ENCODE measurements around the gene RPS15. TPM values are rescaled to one million over a fixed set of nuclear protein-coding genes. Genes with fewer than 3 reads are reported as not detected.

Gene RPS15
- total and polyA plus RNA-seq, 2 donors = 789 to 3,095 TPM

GRCh38 chr19:1407528-1408299 lies 30.5 kb upstream of the RPS15 start, which contains the start of gene DAZAP1:
Gene DAZAP1, plus strand, starts transcription at chr19:1407586. Its CDS starts 188 bp downstream, at chr19:1407774.
- H3K4me3 ChIP-seq (ENCODE audit: low read length in 2 of 2) = peak within 1 kb of the TSS; percentile 90 to 95
- H3K36me3 ChIP-seq (ENCODE audit: control insufficient read depth in 2 of 2, insufficient read depth in 2 of 2, low read length in 1 of 2) = peaks cover 14 to 30% of the 10 kb centered on the region in 2 donors
- peaks cover 14 to 38% of the 10 kb centered on the region in 2 donors for H3K4me1 ChIP-seq (ENCODE audit: control insufficient read depth in 2 of 2, insufficient read depth in 2 of 2, low read length in 2 of 2)
- H3K27ac ChIP-seq (ENCODE audit: low read depth in 1 of 2, low read length in 1 of 2) = peak within 1 kb of the TSS; percentile 76 to 90
- DNase-seq (ENCODE audit: low read depth in 6 of 9, low spot score in 9 of 9) = peak in 2 of 9 donors; percentile 33 to 35
- WGBS = under 1% methylated on average over 121 of the region's 121 CpGs
- H3K27me3 ChIP-seq (ENCODE audit: control insufficient read depth in 2 of 2, insufficient read depth in 1 of 2, low read length in 1 of 2) = peaks cover 4 to 9% of the 10 kb centered on the region in 2 donors
- H3K9me3 ChIP-seq (ENCODE audit: control insufficient read depth in 2 of 2, insufficient read depth in 1 of 2, low read length in 1 of 2) = peaks cover 0 to under 1% of the 10 kb centered on the region in 2 donors

- Histone ChIP-seq H3K36me3 (ENCODE audit: control insufficient read depth in 2 of 2, insufficient read depth in 2 of 2, low read length in 1 of 2) (peaks cover 22 to 38% of the 10 kb centered on the region in 2 donors), H3K4me3 (ENCODE audit: low read length in 2 of 2) (peak overlapping the region; percentile 90 to 95), H3K27me3 (ENCODE audit: control insufficient read depth in 2 of 2, insufficient read depth in 1 of 2, low read length in 1 of 2) (peaks cover 0 to under 1% of the 10 kb centered on the region in 2 donors), H3K4me1 (ENCODE audit: control insufficient read depth in 2 of 2, insufficient read depth in 2 of 2, low read length in 2 of 2) (peaks cover 14 to 39% of the 10 kb centered on the region in 2 donors), H3K9me3 (ENCODE audit: control insufficient read depth in 2 of 2, insufficient read depth in 1 of 2, low read length in 1 of 2) (no peaks in the 10 kb centered on the region), H3K27ac (ENCODE audit: low read depth in 1 of 2, low read length in 1 of 2) (peak overlapping the region; percentile 75 to 90)
- under 1% methylated on average over 68 of the region's 69 CpGs for WGBS
- DNase-seq (ENCODE audit: low read depth in 6 of 9, low spot score in 9 of 9) = peak in 4 of 9 donors; percentile 26 to 53 (median 43)
These were observed 29.6 kb upstream of the RPS15 start for GRCh38 chr19:1408300-1409203.

- H3K9me3 ChIP-seq (ENCODE audit: control insufficient read depth in 2 of 2, insufficient read depth in 1 of 2, low read length in 1 of 2) = no peaks in the 10 kb centered on the region
- H3K4me1 ChIP-seq (ENCODE audit: control insufficient read depth in 2 of 2, insufficient read depth in 2 of 2, low read length in 2 of 2) = peaks cover 14 to 39% of the 10 kb centered on the region in 2 donors
- H3K27me3 ChIP-seq (ENCODE audit: control insufficient read depth in 2 of 2, insufficient read depth in 1 of 2, low read length in 1 of 2) = no peaks in the 10 kb centered on the region
- H3K27ac ChIP-seq (ENCODE audit: low read depth in 1 of 2, low read length in 1 of 2) = peak overlapping the region in 1 of 2 donors; percentile 75
- no peak for DNase-seq (ENCODE audit: low read depth in 6 of 9, low spot score in 9 of 9)
- peaks cover 23 to 41% of the 10 kb centered on the region in 2 donors for H3K36me3 ChIP-seq (ENCODE audit: control insufficient read depth in 2 of 2, insufficient read depth in 2 of 2, low read length in 1 of 2)
- 84% methylated on average over 33 of the region's 33 CpGs for whole genome bisulfite sequencing
- H3K4me3 ChIP-seq (ENCODE audit: low read length in 2 of 2) = peak overlapping the region; percentile 90 to 95
These were observed 28.8 kb upstream of the RPS15 start for GRCh38 chr19:1409204-1410005.

GRCh38 chr19:1410136-1410786 lies 27.9 kb upstream of the RPS15 start:
- WGBS = 94% methylated on average over 23 of the region's 23 CpGs
- no peak overlapping the region for H3K27ac ChIP-seq (ENCODE audit: low read depth in 1 of 2, low read length in 1 of 2)
- no peak for DNase-seq (ENCODE audit: low read depth in 6 of 9, low spot score in 9 of 9)
- peaks cover 14 to 43% of the 10 kb centered on the region in 2 donors for H3K4me1 ChIP-seq (ENCODE audit: control insufficient read depth in 2 of 2, insufficient read depth in 2 of 2, low read length in 2 of 2)
- H3K4me3 ChIP-seq (ENCODE audit: low read length in 2 of 2) = no peak overlapping the region
- no peaks in the 10 kb centered on the region for H3K27me3 ChIP-seq (ENCODE audit: control insufficient read depth in 2 of 2, insufficient read depth in 1 of 2, low read length in 1 of 2)
- H3K36me3 ChIP-seq (ENCODE audit: control insufficient read depth in 2 of 2, insufficient read depth in 2 of 2, low read length in 1 of 2) = peaks cover 23 to 44% of the 10 kb centered on the region in 2 donors
- H3K9me3 ChIP-seq (ENCODE audit: control insufficient read depth in 2 of 2, insufficient read depth in 1 of 2, low read length in 1 of 2) = no peaks in the 10 kb centered on the region

GRCh38 chr19:1410789-1411188 lies 27.4 kb upstream of the RPS15 start:
- peaks cover 14 to 48% of the 10 kb centered on the region in 2 donors for H3K4me1 ChIP-seq (ENCODE audit: control insufficient read depth in 2 of 2, insufficient read depth in 2 of 2, low read length in 2 of 2)
- no peak overlapping the region for H3K4me3 ChIP-seq (ENCODE audit: low read length in 2 of 2)
- 94% methylated on average over 9 of the region's 9 CpGs for WGBS
- DNase-seq (ENCODE audit: low read depth in 6 of 9, low spot score in 9 of 9) = no peak
- H3K27me3 ChIP-seq (ENCODE audit: control insufficient read depth in 2 of 2, insufficient read depth in 1 of 2, low read length in 1 of 2) = no peaks in the 10 kb centered on the region
- no peaks in the 10 kb centered on the region for H3K9me3 ChIP-seq (ENCODE audit: control insufficient read depth in 2 of 2, insufficient read depth in 1 of 2, low read length in 1 of 2)
- H3K36me3 ChIP-seq (ENCODE audit: control insufficient read depth in 2 of 2, insufficient read depth in 2 of 2, low read length in 1 of 2) = peaks cover 23 to 46% of the 10 kb centered on the region in 2 donors
- H3K27ac ChIP-seq (ENCODE audit: low read depth in 1 of 2, low read length in 1 of 2) = no peak overlapping the region

GRCh38 chr19:1411255-1412191 lies 26.7 kb upstream of the RPS15 start:
- H3K4me1 ChIP-seq (ENCODE audit: control insufficient read depth in 2 of 2, insufficient read depth in 2 of 2, low read length in 2 of 2) = peaks cover 14 to 51% of the 10 kb centered on the region in 2 donors
- no peak overlapping the region for H3K27ac ChIP-seq (ENCODE audit: low read depth in 1 of 2, low read length in 1 of 2)
- WGBS = 94% methylated on average over 29 of the region's 29 CpGs
- H3K36me3 ChIP-seq (ENCODE audit: control insufficient read depth in 2 of 2, insufficient read depth in 2 of 2, low read length in 1 of 2) = peaks cover 31 to 52% of the 10 kb centered on the region in 2 donors
- no peak overlapping the region for H3K4me3 ChIP-seq (ENCODE audit: low read length in 2 of 2)
- H3K27me3 ChIP-seq (ENCODE audit: control insufficient read depth in 2 of 2, insufficient read depth in 1 of 2, low read length in 1 of 2) = no peaks in the 10 kb centered on the region
- H3K9me3 ChIP-seq (ENCODE audit: control insufficient read depth in 2 of 2, insufficient read depth in 1 of 2, low read length in 1 of 2) = no peaks in the 10 kb centered on the region
- no peak for DNase-seq (ENCODE audit: low read depth in 6 of 9, low spot score in 9 of 9)

- H3K9me3 ChIP-seq (ENCODE audit: control insufficient read depth in 2 of 2, insufficient read depth in 1 of 2, low read length in 1 of 2) = no peaks in the 10 kb centered on the region
- H3K4me1 ChIP-seq (ENCODE audit: control insufficient read depth in 2 of 2, insufficient read depth in 2 of 2, low read length in 2 of 2) = peaks cover 14 to 49% of the 10 kb centered on the region in 2 donors
- H3K36me3 ChIP-seq (ENCODE audit: control insufficient read depth in 2 of 2, insufficient read depth in 2 of 2, low read length in 1 of 2) = peaks cover 38 to 61% of the 10 kb centered on the region in 2 donors
- no peak overlapping the region for H3K4me3 ChIP-seq (ENCODE audit: low read length in 2 of 2)
- no peaks in the 10 kb centered on the region for H3K27me3 ChIP-seq (ENCODE audit: control insufficient read depth in 2 of 2, insufficient read depth in 1 of 2, low read length in 1 of 2)
- WGBS = 91% methylated on average over 21 of the region's 21 CpGs
- no peak overlapping the region for H3K27ac ChIP-seq (ENCODE audit: low read depth in 1 of 2, low read length in 1 of 2)
- no peak for DNase-seq (ENCODE audit: low read depth in 6 of 9, low spot score in 9 of 9)
These were observed 25.8 kb upstream of the RPS15 start for GRCh38 chr19:1412323-1412923.

Measured in thymus (tissue), 11 donors.